ENCODE results near the gene TRIM14. TPM values are rescaled to one million over a fixed set of nuclear protein-coding genes. Genes with fewer than 3 reads are reported as not detected.
A peak's percentile ranks its signal among the peaks of the same experiment; 100 is the strongest.

TRIM14 gene
- total and polyA plus RNA-seq, 2 of the 13 experiments (the other 11 are each of a cell fraction or from before 2014, with no cell fraction given), result 9.2 to 13.0 TPM

GRCh38 chr9:98118640-98119601 is at the start of gene TRIM14 (continued):
- TF ChIP-seq PREB (CRISPR knock-in tag; IDR thresholded peaks at IDR 0.05) (no peak), CENPT (CRISPR knock-in tag; IDR thresholded peaks at IDR 0.05; ENCODE audit: low read depth) (no peak), TBX3 (IDR thresholded peaks at IDR 0.05; ENCODE audit: borderline replicate concordance) (no peak), FOXO4 (CRISPR knock-in tag; conservative IDR thresholded peaks at IDR 0.05) (no peak), ZNF18 (CRISPR knock-in tag; IDR thresholded peaks at IDR 0.05; ENCODE audit: insufficient replicate concordance) (no peak), ZNF124 (CRISPR knock-in tag; IDR thresholded peaks at IDR 0.05) (peak; percentile 60; the same call in 1 of the 2 replicates), CAMTA2 (CRISPR knock-in tag; IDR thresholded peaks at IDR 0.05; ENCODE audit: borderline replicate concordance) (no peak), TBL1XR1 (IDR thresholded peaks at IDR 0.05; ENCODE audit: borderline replicate concordance, low read length, partially characterized antibody) (no peak), ZNF260 (CRISPR knock-in tag; IDR thresholded peaks at IDR 0.05; ENCODE audit: borderline replicate concordance, low read depth) (0 out of 2 replicates have a peak, but pooled peaks have one; percentile 76), ATF7-NPFF (CRISPR knock-in tag; IDR thresholded peaks at IDR 0.05; ENCODE audit: low read depth) (peak; percentile 59), TRIM22 (IDR thresholded peaks at IDR 0.05) (no peak), EP300 (IDR thresholded peaks at IDR 0.05; ENCODE audit: low read depth in 2 of 2, low read length in 2 of 2) (no peak), EP300 (CRISPR knock-in tag; IDR thresholded peaks at IDR 0.05; ENCODE audit: borderline replicate concordance) (no peak), ZFP36L2 (CRISPR knock-in tag; IDR thresholded peaks at IDR 0.05) (no peak), ELF1 (CRISPR knock-in tag; IDR thresholded peaks at IDR 0.05) (peak; percentile 33; the same call in 1 of the 2 replicates), ZFAT (CRISPR knock-in tag; conservative IDR thresholded peaks at IDR 0.05) (no peak), RFXAP (CRISPR knock-in tag; IDR thresholded peaks at IDR 0.05; ENCODE audit: borderline replicate concordance) (no peak), ZNF644 (CRISPR knock-in tag; IDR thresholded peaks at IDR 0.05; ENCODE audit: low read depth) (peak; percentile 6; the same call in 1 of the 2 replicates), MAX (IDR thresholded peaks at IDR 0.05) (peak; percentile 95), MXD1 (CRISPR knock-in tag; IDR thresholded peaks at IDR 0.05) (peak; percentile 91; the same call in 1 of the 2 replicates), IRX3 (CRISPR knock-in tag; IDR thresholded peaks at IDR 0.05; ENCODE audit: borderline replicate concordance, low read depth) (peak; percentile 78; the same call in 1 of the 2 replicates)

Data from HepG2 (cell line).